Dermis microvascular lymphatic vessel endothelial cell (primary cell): ENCODE measurements around the gene CEP104. TPM values are rescaled to one million over a fixed set of nuclear protein-coding genes. Genes with fewer than 3 reads are reported as not detected.
"Not testable (repeated sequence)": the region's sequence is repeated elsewhere in the genome, so short reads cannot be mapped to it uniquely, and the experiment has no call there.

Experiments
- DNase-seq, 2 donors: peaks; one replicate each; pipeline versions ENCODE4 v3.0.0 to v3.0.0-alpha.2; 2010; ENCODE audit warnings: low read depth in 2 of 2
- total RNA-seq: library from RNA; depleted of rRNA; stranded (reverse); fragments of >200 nt; gene quantifications from 2 replicates; pipeline ENCODE4 v1.2.1, GENCODE V29; 2014

Gene CEP104
- total RNA-seq, 1 donor from 2014 or later, result 12.2 TPM

DNA sequence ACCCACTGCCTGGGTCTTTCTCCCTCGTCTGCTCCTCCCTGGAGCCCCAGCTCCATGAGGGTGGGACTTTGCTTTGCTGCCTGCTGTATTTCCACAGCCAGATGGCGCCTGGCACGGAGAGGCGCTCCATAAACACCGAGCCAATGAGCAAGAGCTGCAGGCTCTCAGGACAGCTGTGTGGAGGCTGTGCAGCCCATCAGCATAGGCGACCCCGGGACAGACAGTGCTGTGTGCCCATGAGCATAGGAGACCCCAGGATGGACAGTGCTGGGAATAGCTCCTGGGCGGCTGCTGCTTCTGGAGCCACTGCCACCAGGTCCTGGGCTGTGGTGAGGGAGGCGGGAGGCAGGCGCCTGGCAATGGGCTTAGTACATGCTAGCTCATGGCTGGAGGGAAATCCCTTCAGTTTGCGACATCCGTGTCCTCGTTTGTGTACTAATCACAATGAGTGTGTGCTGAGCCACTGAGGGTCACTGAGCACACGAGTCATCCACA is 29.2 kb downstream of the CEP104 start:
- no peak for DNase-seq

- no peak for DNase-seq
These were observed 31.7 kb downstream of the CEP104 start for GRCh38 chr1:3825356-3825755.

GRCh38 chr1:3824650-3825049 is 32.4 kb downstream of the CEP104 start:
- no peak for DNase-seq

- DNase-seq, result no peak
These were observed 34.6 kb downstream of the CEP104 start for GRCh38 chr1:3822421-3822820.

- no peak for DNase-seq
These were observed 35.1 kb downstream of the CEP104 start for GRCh38 chr1:3821908-3822307.

DNA sequence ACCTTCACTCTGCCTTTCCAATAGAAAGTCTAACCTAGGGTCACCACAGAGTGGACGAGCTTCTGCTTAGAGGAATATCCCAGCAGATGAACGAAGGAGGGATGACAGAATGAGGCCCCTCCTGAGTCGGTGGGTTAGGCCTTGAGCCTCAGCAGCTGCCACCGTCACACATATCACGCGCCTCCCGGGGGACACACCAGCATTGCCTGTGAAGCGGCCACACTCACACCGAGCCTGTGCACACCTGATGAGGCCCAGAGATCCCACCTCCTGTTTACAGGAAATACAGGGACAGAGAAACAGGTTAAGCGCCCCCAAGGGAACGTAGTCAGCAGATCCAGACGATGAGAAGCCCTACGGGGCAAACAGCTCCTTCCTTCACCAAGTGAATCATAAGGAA is 35.6 kb downstream of the CEP104 start:
- DNase-seq, result no peak

- DNase-seq, result no peak
These were observed 36.0 kb downstream of the CEP104 start for GRCh38 chr1:3821004-3821403.

- no peak for DNase-seq
These were observed 36.7 kb downstream of the CEP104 start for GRCh38 chr1:3820316-3820715.

GRCh38 chr1:3819771-3820200 is 37.2 kb downstream of the CEP104 start:
- no peak for DNase-seq

- no peak for DNase-seq
These were observed 39.0 kb downstream of the CEP104 start for GRCh38 chr1:3817821-3818597.

DNA sequence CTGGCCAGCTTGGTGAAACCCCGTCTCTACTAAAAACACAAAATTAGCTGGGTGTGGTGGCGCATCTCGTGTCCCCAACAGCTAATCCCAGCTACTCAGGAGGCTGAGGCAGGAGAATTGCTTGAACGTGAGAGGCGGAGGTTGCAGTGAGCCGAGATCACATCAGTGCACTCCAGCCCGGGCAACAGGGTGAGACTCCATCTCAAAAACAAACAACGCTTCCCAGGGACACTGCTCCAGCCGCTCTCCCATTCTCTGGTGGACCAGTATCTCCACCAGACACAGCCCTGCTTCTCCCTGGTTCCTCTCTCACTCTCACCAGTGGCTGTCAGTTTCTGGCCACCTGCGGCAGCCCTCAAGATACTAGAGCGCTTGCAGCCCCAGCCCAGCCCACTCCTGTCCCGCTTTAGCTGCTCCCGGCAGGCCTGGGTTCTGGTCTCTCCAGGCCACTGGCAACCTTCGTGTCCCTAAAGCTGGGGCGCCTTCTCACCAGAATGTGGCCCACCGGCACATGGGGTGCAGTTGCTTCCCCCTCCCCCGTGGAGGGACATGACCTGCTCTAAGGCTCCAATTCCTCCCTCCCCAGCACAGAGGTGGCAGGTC is 39.8 kb downstream of the CEP104 start:
- DNase-seq, result no peak

GRCh38 chr1:3816331-3817137 is 40.5 kb downstream of the CEP104 start:
- no peak for DNase-seq

DNA sequence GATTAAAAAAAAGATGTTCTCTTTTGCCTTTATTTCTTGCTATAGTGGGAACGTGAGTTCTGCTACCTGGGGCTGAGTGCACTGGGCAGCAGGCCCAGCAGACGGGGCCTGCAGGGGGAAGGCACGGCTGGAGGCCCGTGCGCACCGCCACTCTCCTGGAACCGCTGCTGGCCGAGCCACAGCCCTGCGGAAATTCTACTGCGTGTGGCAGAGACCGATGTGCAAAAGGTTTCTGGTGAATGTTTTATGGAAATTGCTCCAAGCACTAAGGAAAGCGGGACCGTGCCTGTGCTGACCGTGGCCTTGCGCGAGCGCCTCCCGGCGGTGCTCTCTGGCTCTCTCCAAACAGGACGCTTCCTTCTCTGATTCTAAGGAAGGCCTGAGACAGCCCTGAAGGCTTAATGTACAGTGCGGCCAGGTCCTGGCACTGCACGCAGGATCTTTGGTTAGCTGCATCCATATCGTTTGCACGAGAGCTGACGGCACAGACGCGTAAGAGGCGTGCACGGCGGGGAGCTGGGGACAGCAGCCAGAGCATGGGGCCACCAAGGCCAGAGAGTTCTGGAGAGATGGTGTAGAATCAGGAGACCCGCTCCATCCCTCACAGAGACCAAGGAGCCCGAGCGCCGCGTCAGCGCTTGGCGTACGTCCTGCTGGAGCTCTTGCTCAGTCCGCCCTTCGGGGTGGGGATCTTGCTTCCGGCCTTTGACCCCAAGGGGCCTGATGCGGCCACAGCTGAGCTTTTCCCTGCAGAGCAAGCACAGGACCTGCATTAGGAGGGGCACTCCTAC is 42.0 kb downstream of the CEP104 start:
- no peak for DNase-seq

GRCh38 chr1:3814065-3814464 is 42.9 kb downstream of the CEP104 start:
- no peak for DNase-seq

DNA sequence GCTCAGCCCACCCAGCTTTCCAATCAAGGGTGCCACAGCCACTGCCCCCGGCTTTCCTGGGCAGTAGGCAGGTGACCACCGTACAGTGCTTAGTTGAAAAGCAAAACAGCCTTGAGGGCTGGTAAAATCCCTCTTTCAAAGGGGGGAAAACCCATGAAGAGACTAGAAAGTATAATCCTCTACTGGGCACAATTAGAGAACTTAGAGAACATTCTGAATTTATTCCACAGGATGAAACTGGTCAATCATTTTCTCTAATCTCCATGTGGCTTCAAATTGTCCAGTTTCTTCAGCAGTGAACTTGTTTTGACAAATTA is 45.5 kb downstream of the CEP104 start:
- no peak for DNase-seq

GRCh38 chr1:3810149-3810761 is 46.8 kb downstream of the CEP104 start:
- not testable (repeated sequence) for DNase-seq

- DNase-seq, result no peak
These were observed 47.3 kb downstream of the CEP104 start for GRCh38 chr1:3809680-3810079.

- DNase-seq, result no peak
These were observed 49.2 kb downstream of the CEP104 start for GRCh38 chr1:3807769-3808168.

- DNase-seq, result no peak
These were observed 52.0 kb downstream of the CEP104 start for GRCh38 chr1:3805038-3805437.

GRCh38 chr1:3804627-3804944 is 52.4 kb downstream of the CEP104 start:
- not testable (repeated sequence) for DNase-seq

DNA sequence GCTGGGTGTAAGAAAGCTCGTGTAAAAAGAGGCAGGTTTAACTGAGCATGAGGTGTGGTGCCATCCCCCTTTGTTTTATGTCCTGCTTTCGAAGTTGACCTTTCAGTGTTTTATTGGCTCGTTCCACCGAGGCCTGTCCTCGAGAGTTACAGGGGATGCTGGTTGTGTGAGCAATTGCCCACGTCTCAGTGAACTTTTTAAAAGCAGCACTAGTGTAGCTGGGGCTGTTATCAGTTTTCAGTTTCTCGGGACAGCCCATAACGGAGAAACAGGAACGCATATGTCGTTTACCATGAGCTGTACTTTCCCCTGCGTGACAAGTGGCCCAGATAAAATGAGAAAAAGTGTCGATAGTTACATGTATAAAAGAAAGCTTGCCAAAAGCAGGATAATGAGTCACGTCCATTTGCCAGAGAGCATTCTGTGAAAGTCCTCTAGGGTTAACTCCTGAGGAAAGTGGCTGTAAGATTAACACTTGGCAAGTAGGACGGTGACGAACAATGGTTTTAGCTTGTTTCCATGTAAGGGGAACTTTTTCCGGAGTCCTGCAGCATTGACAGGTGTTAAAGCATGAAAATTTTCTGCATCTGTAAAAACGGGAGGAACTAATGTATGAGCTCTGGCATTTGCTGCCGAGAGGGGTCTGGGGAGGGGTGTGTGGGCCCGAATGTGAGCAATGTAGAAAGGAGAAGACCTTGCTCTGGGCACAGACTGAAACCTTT is 52.9 kb downstream of the CEP104 start:
- peak in 1 of 2 donors; percentile 24 for DNase-seq
